GM10266 (cell line): ENCODE data around the gene PRELP.
"Not testable (repeated sequence)": the region's sequence is repeated elsewhere in the genome, so short reads cannot be mapped to it uniquely, and the experiment has no call there.

Experiments
- DNase-seq: peaks from one replicate; pipeline ENCODE4 v3.0.0; 2012; ENCODE audit errors: extremely low spot score
- CTCF ChIP-seq: IDR thresholded peaks from 2 replicates; pipeline ENCODE4 v1.5.1; 2012; ENCODE audit warnings: mild to moderate bottlenecking, low read depth; ENCODE audit not compliant: control insufficient read depth, insufficient read depth; ENCODE audit errors: missing control alignments

Gene PRELP

GRCh38 chr1:203512848-203513584, 37.4 kb downstream of the PRELP start:
- no peak for TF ChIP-seq CTCF
- peak; percentile 51 for DNase-seq

GRCh38 chr1:203513585-203514031, 38.0 kb downstream of the PRELP start:
- no peak for TF ChIP-seq CTCF
- DNase-seq, result no peak

GRCh38 chr1:203516184-203516583, 40.6 kb downstream of the PRELP start:
- TF ChIP-seq CTCF, result no peak
- DNase-seq, result no peak

GRCh38 chr1:203516906-203517305, 41.3 kb downstream of the PRELP start:
- TF ChIP-seq CTCF, result no peak

GRCh38 chr1:203517426-203518110, 42.0 kb downstream of the PRELP start:
- no peak for TF ChIP-seq CTCF
- no peak for DNase-seq

More at GRCh38 chr1:203516906-203517305, 41.3 kb downstream of the PRELP start:
- DNase-seq, result no peak

GRCh38 chr1:203518139-203518538, 42.5 kb downstream of the PRELP start:
- DNase-seq, result not testable (repeated sequence)

GRCh38 chr1:203518541-203518940, 42.9 kb downstream of the PRELP start:
- TF ChIP-seq CTCF, result no peak
- DNase-seq, result no peak
